GM20000 (cell line): Measurements from ENCODE around the gene TRIM41.
"Not testable (repeated sequence)": the region's sequence is repeated elsewhere in the genome, so short reads cannot be mapped to it uniquely, and the experiment has no call there.

Source experiments
- DNase-seq: peaks from one replicate; pipeline ENCODE4 v3.0.0; 2012; ENCODE audit warnings: low spot score
- TF ChIP-seq, protein P1 (sequence below): IDR thresholded peaks from 2 replicates; pipeline ENCODE4 v1.5.1; 2012; ENCODE audit warnings: mild to moderate bottlenecking, control low read depth; ENCODE audit errors: extremely low read depth, missing control alignments

The TRIM41 gene

DNA sequence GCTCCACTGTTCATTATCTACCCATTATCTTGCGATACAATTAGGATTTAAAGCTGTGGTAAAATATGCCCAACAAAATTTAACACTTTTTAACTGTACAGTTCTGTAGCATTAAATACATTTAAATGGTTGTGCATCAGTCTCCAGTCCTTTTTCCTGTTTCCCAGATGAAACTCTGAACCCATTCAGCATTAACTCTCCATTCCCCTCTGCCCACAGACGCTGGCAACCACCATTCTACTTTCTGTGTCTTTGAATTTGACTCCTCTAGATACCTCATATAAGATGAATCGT lies 15.2 kb upstream of the TRIM41 start:
- TF ChIP-seq, protein P1, sequence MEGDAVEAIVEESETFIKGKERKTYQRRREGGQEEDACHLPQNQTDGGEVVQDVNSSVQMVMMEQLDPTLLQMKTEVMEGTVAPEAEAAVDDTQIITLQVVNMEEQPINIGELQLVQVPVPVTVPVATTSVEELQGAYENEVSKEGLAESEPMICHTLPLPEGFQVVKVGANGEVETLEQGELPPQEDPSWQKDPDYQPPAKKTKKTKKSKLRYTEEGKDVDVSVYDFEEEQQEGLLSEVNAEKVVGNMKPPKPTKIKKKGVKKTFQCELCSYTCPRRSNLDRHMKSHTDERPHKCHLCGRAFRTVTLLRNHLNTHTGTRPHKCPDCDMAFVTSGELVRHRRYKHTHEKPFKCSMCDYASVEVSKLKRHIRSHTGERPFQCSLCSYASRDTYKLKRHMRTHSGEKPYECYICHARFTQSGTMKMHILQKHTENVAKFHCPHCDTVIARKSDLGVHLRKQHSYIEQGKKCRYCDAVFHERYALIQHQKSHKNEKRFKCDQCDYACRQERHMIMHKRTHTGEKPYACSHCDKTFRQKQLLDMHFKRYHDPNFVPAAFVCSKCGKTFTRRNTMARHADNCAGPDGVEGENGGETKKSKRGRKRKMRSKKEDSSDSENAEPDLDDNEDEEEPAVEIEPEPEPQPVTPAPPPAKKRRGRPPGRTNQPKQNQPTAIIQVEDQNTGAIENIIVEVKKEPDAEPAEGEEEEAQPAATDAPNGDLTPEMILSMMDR = no peak
- DNase-seq = no peak

DNA sequence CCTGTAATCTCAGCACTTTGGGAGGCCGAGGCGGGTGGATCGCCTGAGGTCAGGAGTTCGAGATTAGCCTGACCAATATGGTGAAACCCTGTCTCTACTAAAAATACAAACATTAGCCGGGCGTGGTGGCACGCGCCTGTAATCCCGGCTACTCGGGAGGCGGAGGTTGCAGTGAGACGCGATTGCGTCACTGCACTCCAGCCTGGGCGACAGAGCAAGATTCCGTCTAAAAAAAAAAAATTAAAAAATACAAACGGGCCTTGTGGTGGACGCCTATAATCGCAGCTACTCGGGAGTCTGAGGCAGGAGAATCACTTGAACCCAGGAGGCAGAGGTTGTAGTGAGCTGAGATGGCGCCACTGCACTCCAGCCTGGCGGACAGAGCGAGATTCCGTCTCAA lies 14.1 kb upstream of the TRIM41 start:
- DNase-seq = not testable (repeated sequence)

DNA sequence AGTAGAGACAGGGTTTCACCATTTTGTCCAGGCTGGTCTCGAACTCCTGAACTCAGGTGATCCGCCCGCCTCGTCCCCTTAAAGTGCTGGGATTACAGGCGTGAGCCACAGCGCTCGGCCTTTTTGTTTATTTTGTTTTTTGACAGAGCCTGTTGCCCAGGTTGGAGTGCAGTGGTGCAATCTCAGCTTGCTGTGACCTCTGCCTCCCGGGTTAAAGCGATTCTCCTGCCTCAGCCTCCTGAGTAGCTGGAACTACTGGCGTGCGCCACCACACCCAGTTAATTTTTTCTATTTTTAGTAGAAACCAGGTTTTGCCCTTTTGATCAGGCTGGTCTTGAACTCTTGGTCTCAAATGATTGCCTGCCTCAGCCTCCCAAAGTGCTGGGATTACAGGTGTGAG lies 12.9 kb upstream of the TRIM41 start:
- not testable (repeated sequence) for DNase-seq

DNA sequence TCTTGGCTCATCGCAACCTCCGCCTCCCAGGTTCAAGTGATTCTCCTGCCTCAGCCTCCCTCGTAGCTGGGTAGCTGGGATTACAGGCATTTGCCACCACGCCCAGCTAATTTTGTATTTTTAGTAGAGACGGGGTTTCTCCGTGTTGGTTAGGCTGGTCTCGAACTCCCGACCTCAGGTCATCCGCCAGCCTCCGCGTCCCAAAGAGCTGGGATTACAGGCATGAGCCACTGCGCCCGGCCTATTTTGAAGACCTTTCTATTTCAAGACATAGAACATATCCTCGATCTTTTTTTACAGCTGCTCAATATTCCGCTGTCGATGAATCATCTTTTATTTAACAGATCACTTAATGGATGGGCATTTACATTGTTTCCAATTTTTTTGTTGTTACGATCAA lies 12.4 kb upstream of the TRIM41 start:
- not testable (repeated sequence) for DNase-seq

DNA sequence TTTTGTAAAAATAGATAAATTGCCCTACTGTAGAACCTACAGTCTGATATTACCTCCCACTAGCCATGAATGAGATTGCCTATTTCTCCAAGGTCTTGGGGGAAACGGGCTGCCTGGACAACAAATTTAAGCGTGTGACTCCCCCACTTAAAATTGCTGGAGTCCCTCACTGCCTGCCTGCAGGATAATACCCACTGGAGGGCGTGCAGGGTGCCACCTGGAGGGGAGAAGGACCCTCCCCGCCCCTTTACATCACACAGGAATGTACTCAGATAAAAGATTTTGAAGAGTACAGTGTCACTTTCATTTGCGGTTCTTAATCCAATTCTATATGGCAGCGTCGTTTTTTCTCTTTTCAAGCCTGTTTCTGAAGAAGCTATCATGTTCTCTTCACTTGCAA lies 11.9 kb upstream of the TRIM41 start:
- no peak for DNase-seq
- TF ChIP-seq, protein P1 = no peak

DNA sequence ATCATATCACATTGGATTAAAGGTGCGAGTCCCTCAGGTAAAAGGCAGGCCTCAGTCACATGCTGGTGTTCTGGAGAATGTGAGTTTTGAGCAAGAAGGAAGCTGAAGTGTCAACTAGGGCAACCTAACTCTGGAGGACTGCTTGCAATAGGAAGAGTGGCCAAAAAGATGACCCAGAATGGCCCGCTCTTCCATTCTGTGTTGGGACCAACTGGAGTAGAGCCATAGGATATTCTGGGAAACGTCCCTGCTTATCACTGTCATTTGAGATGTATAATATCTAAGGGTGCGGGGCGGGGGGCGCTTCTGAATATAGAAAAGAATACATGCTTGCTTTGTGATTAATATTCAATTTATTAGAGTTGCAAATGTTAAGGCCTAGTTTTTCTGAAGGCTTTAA lies 11.0 kb upstream of the TRIM41 start:
- TF ChIP-seq, protein P1 = no peak
- no peak for DNase-seq

DNA sequence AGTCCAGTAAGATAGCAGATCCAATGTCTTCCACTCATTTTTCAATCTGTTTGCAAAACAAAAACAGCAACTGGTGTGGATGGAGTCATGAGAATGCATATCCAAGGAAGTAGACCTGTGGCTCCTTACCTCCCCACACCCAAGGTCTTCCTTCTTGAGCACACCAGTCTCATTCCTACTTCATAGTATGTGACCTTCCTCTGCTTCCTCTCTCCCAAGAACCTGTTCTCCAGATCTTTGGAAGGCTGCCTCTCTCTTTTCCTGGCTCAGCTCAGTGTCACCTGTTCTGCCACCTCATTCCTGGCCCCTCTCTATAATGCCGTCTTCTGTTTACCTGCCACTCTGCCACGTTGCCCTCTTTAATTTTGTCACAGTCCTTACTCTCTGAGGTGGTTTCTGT lies 10.1 kb upstream of the TRIM41 start:
- TF ChIP-seq, protein P1 = no peak
- DNase-seq = no peak

DNA sequence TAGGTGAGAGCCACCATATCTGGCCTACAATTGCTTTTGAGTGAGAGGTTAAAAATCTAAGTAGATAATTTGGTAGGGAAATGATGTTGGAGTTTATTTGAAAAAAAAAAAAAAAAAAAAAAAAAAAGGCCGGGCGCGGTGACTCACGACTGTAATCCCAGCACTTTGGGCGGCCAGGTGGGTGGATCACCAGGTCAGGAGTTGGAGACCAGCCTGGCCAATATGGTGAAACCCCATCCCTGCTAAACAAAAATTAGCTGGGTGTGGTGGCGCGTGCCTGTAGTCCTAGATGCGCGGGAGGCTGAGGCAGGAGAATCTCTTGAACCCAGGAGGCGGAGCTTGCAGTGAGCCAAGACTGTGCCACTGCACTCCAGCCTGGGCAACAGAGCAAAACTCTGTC lies 8.8 kb upstream of the TRIM41 start:
- not testable (repeated sequence) for DNase-seq

DNA sequence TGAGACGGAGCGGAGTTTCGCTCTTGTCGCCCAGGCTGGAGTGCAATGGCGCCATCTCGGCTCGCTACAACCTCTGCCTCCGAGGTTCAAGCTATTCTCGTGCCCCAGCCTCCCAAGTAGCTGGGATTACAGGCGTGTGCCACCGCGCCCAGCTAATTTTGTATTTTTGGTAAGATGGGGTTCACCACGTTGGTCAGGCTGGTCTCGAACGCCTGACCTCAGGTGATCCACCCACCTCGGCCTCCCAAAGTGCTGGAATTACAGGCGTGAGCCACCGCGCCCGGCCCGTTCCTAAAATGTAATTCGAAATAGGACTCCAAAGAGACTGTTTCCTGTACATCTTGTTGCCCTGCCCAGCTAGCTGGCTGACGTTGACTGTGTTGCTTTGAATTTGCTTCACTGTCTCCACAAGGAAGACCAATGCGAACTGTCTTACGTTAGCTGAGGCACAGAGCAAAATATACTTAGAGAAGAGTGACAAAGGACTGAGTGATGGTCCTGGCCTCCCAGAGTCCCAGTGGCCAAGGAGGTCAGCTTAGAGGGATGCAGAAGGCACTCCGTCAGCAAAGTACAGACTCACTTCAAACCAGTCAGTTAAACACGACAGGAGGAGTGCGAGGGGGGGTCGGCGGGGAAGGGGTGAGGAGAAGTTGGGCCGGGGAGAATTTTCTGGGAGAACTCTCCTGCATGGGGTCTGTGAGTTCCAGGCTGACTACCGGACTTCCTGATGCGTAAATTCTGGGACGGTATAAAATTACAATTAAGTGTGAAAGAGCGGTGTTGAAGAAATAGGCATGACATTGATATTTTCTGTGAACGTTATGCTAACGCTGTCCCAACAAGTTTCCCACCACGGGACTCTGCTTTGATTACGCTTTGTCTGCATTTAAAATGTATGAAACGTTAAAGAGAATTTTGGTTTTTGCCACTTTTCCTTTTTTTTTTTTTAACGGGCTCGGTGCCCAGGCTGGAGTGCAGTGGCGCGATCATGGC lies 6.8 kb upstream of the TRIM41 start:
- TF ChIP-seq, protein P1 = no peak
- DNase-seq = peak; percentile 9
